DMS153 (cell line): ENCODE data around the gene PCK1.

ENCODE experiments used
- DNase-seq: peaks from one replicate; lab custom pipeline; 2025; lab: John Stamatoyannopoulos, UW

The PCK1 gene

DNA sequence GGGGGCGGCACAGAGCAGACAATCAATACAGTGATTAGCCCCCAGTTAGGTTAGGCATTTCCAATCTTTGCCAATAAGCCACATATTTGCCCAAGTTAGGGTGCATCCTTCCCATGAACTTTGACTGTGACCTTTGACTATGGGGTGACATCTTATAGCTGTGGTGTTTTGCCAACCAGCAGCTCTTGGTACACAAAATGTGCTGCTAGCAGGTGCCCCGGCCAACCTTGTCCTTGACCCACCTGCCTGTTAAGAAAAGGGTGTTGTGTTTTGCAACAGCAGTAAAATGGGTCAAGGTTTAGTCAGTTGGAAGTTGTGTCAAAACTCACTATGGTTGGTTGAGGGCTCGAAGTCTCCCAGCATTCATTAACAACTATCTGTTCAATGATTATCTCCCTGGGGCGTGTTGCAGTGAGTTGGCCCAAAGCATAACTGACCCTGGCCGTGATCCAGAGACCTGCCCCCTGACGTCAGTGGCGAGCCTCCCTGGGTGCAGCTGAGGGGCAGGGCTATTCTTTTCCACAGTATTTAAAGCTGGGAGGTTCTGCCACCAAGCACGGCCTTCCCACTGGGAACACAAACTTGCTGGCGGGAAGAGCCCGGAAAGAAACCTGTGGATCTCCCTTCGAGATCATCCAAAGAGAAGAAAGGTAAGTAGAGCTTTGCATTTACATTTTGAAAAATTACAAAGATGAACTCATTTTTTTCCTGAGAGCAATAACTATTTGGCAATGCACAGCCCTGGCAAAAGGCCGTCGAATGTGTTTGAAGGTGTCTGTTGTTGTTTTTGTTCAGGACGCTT, at the start of gene PCK1:
TSS of gene PCK1 (plus strand) at position 557 of the 802 bp plus-strand sequence. CDS start 302 bp downstream, outside the sequence.
- DNase-seq = peak; percentile 11

DNA sequence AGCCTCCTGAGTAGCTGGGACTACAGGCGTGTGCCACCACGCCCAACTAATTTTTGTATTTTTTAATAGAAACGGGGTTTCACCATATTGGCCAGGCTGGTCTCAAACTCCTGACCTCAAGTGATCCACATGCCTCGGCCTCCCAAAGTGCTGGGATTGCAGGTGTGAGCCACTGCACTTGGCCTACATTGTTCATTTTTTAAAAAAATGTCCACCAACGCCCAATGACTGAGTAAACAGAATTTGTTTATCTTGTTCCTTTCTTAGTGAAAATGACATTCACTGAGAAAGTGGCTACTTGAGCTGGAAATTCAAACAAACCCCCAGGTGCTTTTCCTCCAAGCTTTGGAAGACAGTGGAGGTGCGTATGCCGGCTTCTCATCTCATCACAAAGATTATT, 49.2 kb upstream of the PCK1 start:
- DNase-seq = peak; percentile 1

- DNase-seq = no peak
These were observed 48.5 kb upstream of the PCK1 start for GRCh38 chr20:57512432-57512831.

DNA sequence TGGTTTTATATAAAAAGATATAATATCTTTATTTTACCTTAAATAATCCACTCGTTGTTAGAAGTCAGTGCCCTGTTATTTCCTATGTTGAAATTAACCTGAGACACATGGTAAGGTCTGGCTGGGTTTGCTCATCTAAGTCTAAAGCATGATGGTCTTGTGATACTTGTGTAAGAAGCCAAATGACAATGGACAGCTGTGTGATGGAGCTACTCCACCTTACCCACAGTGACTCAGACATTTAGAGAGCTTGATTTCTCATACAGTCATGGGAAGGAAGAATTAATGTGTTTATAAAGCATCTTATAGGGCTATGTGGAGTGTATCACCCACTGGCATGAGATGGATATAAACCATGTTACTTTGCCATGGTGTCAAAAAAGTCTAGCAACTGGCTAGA, 47.7 kb upstream of the PCK1 start:
- no peak for DNase-seq

DNA sequence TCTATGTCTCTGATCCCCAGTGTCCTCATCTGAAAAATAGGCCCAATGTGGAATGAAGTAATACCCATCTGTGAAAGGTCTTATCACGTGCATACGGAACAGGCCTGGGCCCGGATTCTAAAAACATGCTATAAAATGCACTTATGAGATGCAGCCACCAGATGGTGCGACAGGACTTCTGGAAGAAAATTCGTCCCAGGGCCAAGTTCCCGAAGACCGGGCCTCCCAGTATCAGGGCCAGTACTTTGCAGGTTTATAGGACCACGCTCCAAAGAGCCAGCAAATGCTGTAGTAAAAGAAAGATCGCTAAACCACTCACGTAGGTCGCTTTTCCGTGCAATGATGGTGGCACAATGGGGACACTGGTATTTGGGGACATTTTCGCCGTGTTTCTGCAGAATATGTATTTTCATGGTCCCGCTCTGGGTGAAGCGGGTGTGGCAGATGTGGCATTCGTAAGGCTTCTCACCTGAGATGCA, 46.6 kb upstream of the PCK1 start:
- DNase-seq = peak; percentile 39

- no peak for DNase-seq
These were observed 43.0 kb upstream of the PCK1 start for GRCh38 chr20:57517904-57518303.

- DNase-seq = no peak
These were observed 38.4 kb upstream of the PCK1 start for GRCh38 chr20:57522380-57523140.

GRCh38 chr20:57523782-57524181, 37.1 kb upstream of the PCK1 start:
- DNase-seq = no peak

- no peak for DNase-seq
These were observed 36.3 kb upstream of the PCK1 start, which contains the start of gene CTCFL for GRCh38 chr20:57524511-57525176. Gene CTCFL, minus strand, starts transcription at chr20:57525140. Its CDS starts 935 bp downstream, at chr20:57524205.

- no peak for DNase-seq
These were observed 35.4 kb upstream of the PCK1 start for GRCh38 chr20:57525328-57526086.

GRCh38 chr20:57526087-57526884, 34.6 kb upstream of the PCK1 start:
- DNase-seq = no peak

DNA sequence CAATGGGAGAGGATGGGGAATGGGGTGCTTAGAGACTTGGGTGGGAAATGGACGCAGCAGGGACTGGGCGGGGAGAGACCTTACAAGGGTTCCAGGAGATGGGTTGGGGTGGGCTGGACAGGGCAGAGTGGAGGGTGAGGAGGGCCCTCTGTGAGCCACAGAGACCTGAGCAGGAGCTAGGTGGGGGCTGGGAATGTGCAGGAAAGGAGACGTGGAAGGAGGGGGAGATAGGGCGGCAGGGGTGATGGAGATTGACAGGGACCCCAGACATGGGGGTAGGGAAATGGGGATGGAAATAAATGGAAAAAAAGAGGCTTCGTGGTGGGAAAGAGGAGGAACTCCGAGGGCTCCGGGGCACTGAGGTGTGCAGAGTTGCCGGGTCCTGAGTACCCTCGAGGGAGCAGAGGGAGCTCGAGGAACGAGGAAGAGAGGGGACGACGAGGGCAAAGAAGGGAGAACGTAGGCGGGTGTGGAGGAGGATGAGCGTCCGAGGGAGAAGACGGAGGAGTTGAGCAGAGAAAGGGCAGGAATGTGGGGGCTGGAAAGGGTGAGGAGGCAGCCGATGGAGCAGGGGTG, 33.9 kb upstream of the PCK1 start:
- no peak for DNase-seq

DNA sequence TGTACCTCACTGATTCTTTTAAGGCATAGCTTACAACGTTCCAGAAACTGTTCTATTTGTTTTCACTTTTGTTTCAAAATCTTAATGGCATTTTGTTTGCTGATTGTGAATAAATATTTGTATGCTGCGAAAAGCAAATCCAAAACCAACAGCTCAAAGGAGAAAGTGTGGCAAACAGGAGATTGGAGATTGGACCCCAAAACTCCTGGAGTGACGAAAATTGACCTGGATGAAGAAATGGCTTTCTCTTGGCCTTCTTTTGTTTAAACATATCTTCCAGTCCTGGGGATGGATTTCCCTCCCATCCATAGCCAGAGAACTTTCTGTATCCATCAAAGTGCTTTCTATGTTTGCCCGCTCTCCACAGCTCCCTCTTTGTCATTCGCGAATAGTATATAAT, 33.2 kb upstream of the PCK1 start:
- DNase-seq = no peak

DNA sequence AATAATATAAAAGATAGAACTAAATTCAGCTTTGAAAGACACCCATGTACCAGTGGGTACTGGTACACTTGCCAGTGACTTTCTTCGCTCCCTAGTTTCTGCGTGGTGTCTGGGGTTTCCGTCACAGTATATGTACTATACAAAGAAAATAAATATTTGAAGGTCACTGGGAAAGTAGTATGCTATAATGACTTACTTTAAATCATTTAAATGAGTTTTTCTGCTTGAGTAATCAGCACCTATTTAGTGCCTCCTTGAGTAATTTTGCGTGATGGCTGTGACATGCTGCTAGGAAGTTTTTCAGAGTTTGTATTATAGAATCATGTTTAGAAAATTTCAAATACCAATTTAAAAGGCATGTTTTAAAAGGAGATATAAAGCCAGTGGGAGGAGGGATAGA, 32.8 kb upstream of the PCK1 start:
- DNase-seq = no peak

- no peak for DNase-seq
These were observed 31.7 kb upstream of the PCK1 start for GRCh38 chr20:57529160-57529585.

- DNase-seq = no peak
These were observed 31.1 kb upstream of the PCK1 start for GRCh38 chr20:57529810-57530209.

GRCh38 chr20:57530327-57530981, 30.5 kb upstream of the PCK1 start:
- no peak for DNase-seq

GRCh38 chr20:57532104-57532503, 28.8 kb upstream of the PCK1 start:
- no peak for DNase-seq

DNA sequence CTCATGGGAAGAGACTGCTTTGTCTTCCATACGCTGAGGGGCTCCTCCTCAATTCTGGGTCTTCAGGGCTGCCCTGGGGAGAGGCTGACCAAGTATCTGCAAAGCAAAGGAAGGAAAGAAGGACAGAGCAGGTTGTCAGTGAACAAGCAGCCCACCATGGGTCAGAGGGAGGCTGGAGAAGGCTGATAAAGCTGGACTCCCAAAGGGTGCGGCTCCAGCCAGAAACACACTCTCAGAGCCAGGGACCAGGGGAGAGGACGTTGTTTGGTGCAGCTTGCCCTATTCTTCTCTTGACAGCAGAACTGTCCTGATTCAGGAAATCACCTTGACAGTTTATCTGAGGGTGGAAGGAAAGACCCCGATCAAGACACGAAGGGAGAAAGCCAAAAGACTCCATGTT, 25.6 kb upstream of the PCK1 start:
- DNase-seq = no peak

DNA sequence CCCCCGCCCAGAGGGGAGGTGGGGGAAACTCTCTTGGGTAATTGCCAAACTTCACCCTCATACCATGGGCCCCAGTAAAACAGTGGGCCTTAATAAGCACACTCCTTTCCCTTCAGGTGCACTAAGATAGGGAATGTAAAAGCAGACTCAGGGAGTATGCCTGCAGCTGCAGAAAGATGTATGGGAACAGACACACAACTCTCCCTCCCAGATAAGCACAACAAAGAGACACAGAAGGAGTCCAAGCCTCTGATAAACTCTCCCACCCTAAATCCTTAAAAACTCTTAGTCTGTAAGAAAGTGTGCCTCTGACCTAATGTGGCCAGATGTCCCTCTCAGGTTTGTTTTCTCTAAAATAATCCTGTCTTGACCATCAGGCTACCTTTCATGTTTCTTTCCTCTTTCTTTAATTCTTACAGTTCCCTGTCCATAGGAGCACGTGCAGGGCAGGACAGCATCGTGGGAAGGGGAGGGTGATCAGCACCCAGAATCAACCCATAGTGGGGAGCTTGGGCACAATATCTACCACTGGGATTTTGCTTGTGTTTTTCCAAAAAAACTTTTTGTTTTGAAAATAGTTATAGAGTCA, 24.7 kb upstream of the PCK1 start:
- DNase-seq = no peak
